Neural progenitor cell (in vitro differentiated cells): ENCODE results near the gene RITA1. TPM values are rescaled to one million over a fixed set of nuclear protein-coding genes. Genes with fewer than 3 reads are reported as not detected.

Experiments used
- DNase-seq: peaks from one replicate; pipeline ENCODE4 v3.0.0-alpha.2; 2016; ENCODE audit warnings: low spot score
- H2AFZ ChIP-seq: fragments of 200-600 bp; sonication (generic); replicated peaks from 2 replicates; pipeline ENCODE4 v1.6.1; 2016; ENCODE audit warnings: antibody characterized with exemption
- H3F3A ChIP-seq: fragments of 200-600 bp; sonication (generic); 2 replicates; pipeline ENCODE4 v1.6.1; 2016; ENCODE audit warnings: antibody characterized with exemption, low read depth
- H3K27ac ChIP-seq: fragments of 200-600 bp; sonication (generic); 2 replicates; pipeline ENCODE4 v1.5.1; 2016; ENCODE audit warnings: mild to moderate bottlenecking
- H3K27me3 ChIP-seq: fragments of 200-600 bp; sonication (generic); 2 replicates; pipeline ENCODE4 v1.6.1; 2016; ENCODE audit warnings: mild to moderate bottlenecking, moderate library complexity
- H3K36me3 ChIP-seq: fragments of 200-600 bp; sonication (generic); 2 replicates; pipeline ENCODE4 v1.5.1; 2016
- H3K4me1 ChIP-seq: fragments of 200-600 bp; sonication (generic); 2 replicates; pipeline ENCODE4 v1.6.1; 2016; ENCODE audit warnings: mixed run types
- H3K4me2 ChIP-seq: fragments of 200-600 bp; sonication (generic); 2 replicates; pipeline ENCODE4 v1.6.1; 2016
- H3K4me3 ChIP-seq: fragments of 200-600 bp; sonication (generic); 2 replicates; pipeline ENCODE4 v1.5.1; 2016
- H3K79me2 ChIP-seq: fragments of 200-600 bp; sonication (generic); 2 replicates; pipeline ENCODE4 v1.6.1; 2016; ENCODE audit warnings: low read depth
- H3K9ac ChIP-seq: fragments of 200-600 bp; sonication (generic); 2 replicates; pipeline ENCODE4 v1.6.1; 2016
- H3K9me3 ChIP-seq: fragments of 200-600 bp; sonication (generic); 2 replicates; pipeline ENCODE4 v1.5.1; 2016; ENCODE audit warnings: low read depth
- H4K20me1 ChIP-seq: fragments of 200-600 bp; sonication (generic); 2 replicates; pipeline ENCODE4 v1.6.1; 2016; ENCODE audit warnings: low read depth
- H3K27ac Mint-ChIP-seq: 3 replicates; pipeline ENCODE4 v1.8.0; 2021; ENCODE audit warnings: mixed read lengths
- H3K27me3 Mint-ChIP-seq: 2 replicates; pipeline ENCODE4 v1.8.0; 2022; ENCODE audit warnings: low read depth, mild to moderate bottlenecking, inconsistent platforms, moderate library complexity, mixed read lengths; ENCODE audit not compliant: insufficient read depth
- H3K36me3 Mint-ChIP-seq: 3 replicates; pipeline ENCODE4 v1.8.0; 2021; ENCODE audit warnings: mixed read lengths
- H3K4me1 Mint-ChIP-seq: 3 replicates; pipeline ENCODE4 v1.8.0; 2021; ENCODE audit warnings: mixed read lengths
- H3K4me3 Mint-ChIP-seq: 3 replicates; pipeline ENCODE4 v1.8.0; 2021; ENCODE audit warnings: mild to moderate bottlenecking, moderate library complexity, mixed read lengths
- H3K9me3 Mint-ChIP-seq: 3 replicates; pipeline ENCODE4 v1.8.0; 2020; ENCODE audit warnings: mixed read lengths
- EZH2 ChIP-seq: fragments of 200-600 bp; sonication (generic); IDR thresholded peaks from 2 replicates; pipeline ENCODE4 v1.6.1; 2017; ENCODE audit warnings: antibody characterized with exemption, mild to moderate bottlenecking, moderate library complexity
- EZH2phosphoT487 ChIP-seq: fragments of 200-600 bp; sonication (generic); IDR thresholded peaks from 2 replicates; pipeline ENCODE4 v1.6.1; 2017; ENCODE audit warnings: antibody characterized with exemption
- total RNA-seq: library from RNA; depleted of rRNA; stranded (reverse); fragments of >200 nt; gene quantifications from 2 replicates; pipeline ENCODE4 v1.2.3, GENCODE V29; 2015; ENCODE audit warnings: low replicate concordance
- TF ChIP-seq, protein P1 (sequence below): fragments of 200-600 bp; sonication (generic); IDR thresholded peaks from 2 replicates; pipeline ENCODE4 v1.5.1; 2017; ENCODE audit warnings: antibody characterized with exemption, mild to moderate bottlenecking

Gene RITA1
- total RNA-seq, 1 donor from 2014 or later: 13.7 TPM

GRCh38 chr12:113200021-113200797, 14.7 kb downstream of the RITA1 start:
- H3K9me3 Mint-ChIP-seq: no peaks in the 10 kb centered on the region
- H3K27me3 ChIP-seq: no peaks in the 10 kb centered on the region
- H3K4me2 ChIP-seq: no peak overlapping the region
- no peak for DNase-seq
- H3K9me3 ChIP-seq: no peaks in the 10 kb centered on the region
- TF ChIP-seq EZH2phosphoT487: no peak
- no peak for TF ChIP-seq EZH2
- TF ChIP-seq, protein P1, sequence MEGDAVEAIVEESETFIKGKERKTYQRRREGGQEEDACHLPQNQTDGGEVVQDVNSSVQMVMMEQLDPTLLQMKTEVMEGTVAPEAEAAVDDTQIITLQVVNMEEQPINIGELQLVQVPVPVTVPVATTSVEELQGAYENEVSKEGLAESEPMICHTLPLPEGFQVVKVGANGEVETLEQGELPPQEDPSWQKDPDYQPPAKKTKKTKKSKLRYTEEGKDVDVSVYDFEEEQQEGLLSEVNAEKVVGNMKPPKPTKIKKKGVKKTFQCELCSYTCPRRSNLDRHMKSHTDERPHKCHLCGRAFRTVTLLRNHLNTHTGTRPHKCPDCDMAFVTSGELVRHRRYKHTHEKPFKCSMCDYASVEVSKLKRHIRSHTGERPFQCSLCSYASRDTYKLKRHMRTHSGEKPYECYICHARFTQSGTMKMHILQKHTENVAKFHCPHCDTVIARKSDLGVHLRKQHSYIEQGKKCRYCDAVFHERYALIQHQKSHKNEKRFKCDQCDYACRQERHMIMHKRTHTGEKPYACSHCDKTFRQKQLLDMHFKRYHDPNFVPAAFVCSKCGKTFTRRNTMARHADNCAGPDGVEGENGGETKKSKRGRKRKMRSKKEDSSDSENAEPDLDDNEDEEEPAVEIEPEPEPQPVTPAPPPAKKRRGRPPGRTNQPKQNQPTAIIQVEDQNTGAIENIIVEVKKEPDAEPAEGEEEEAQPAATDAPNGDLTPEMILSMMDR: no peak
- no peaks in the 10 kb centered on the region for H3K79me2 ChIP-seq
- no peaks in the 10 kb centered on the region for H3K36me3 ChIP-seq
- no peak overlapping the region for H3K27ac Mint-ChIP-seq
- no peaks in the 10 kb centered on the region for H3F3A ChIP-seq
- no peak overlapping the region for H3K4me3 Mint-ChIP-seq
- H2AFZ ChIP-seq: no peak overlapping the region
- H3K27me3 Mint-ChIP-seq: peaks cover 10% of the 10 kb centered on the region
- peaks cover 12% of the 10 kb centered on the region for H3K4me1 Mint-ChIP-seq
- no peak overlapping the region for H3K4me3 ChIP-seq
- peaks cover 2% of the 10 kb centered on the region for H3K4me1 ChIP-seq
- H3K9ac ChIP-seq: no peak overlapping the region
- H4K20me1 ChIP-seq: no peaks in the 10 kb centered on the region
- H3K36me3 Mint-ChIP-seq: no peaks in the 10 kb centered on the region
- H3K27ac ChIP-seq: no peak overlapping the region

DNA sequence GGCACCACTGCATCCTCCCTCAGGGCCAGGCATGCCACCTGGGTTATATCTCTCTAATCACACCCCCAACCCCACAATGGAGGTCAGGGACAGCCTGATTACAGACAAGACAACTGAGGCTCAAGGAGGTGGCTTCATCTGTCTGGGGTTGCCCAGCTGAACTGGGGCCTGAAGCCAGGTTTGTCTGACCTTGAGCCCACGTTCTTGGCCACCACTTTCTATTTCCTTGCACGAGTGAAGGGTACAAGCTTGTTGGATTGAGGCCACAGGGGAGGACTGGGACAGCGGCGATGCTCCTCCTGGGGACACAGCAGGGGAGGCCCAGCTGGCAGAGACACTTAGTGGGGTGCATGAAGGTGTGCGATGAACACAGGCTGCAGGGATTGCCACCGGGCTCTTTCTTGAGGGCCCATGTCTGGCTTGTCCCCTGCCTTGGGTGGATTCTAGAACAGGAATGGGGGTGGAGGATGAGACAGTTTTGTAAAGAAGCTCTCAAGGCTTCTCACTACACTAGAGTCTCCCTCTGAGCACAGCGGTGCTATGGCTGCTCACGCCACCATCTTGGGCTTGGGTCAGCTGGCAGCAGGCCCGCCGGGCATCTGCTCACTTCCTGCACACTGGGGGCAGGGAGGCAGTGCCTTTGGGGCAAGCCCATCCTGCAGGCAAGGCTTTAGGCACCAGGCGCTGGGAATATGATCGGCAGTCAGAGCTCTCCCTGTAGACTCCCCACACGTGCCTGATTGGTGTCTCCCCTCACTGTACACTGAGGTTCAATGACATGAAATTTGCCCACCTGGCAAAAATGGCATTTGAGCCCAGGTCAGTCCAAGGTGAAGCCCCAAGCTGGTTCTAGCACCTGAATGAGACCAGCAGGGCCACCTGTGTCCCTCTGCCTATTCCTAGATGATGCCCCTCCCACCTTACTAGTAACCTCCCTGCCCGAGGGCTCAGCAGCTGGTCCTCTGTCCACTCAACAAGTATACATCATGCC, 16.0 kb downstream of the RITA1 start:
- TF ChIP-seq, protein P1: no peak
- TF ChIP-seq EZH2 (no peak), EZH2phosphoT487 (no peak)
- no peaks in the 10 kb centered on the region for H4K20me1 ChIP-seq
- H3K9ac ChIP-seq: no peak overlapping the region
- H2AFZ ChIP-seq: no peak overlapping the region
- no peak for DNase-seq
- H3K36me3 ChIP-seq: no peaks in the 10 kb centered on the region
- no peak overlapping the region for H3K4me2 ChIP-seq
- no peaks in the 10 kb centered on the region for H3K4me1 ChIP-seq
- H3K27me3 Mint-ChIP-seq: peaks cover 10% of the 10 kb centered on the region
- H3K27ac Mint-ChIP-seq: peak overlapping the region; percentile 65
- H3K9me3 ChIP-seq: no peaks in the 10 kb centered on the region
- H3K4me3 ChIP-seq: no peak overlapping the region
- H3K36me3 Mint-ChIP-seq: no peaks in the 10 kb centered on the region
- H3K4me1 Mint-ChIP-seq: peaks cover 9% of the 10 kb centered on the region
- no peak overlapping the region for H3K27ac ChIP-seq
- peaks cover 3% of the 10 kb centered on the region for H3K9me3 Mint-ChIP-seq
- H3F3A ChIP-seq: no peaks in the 10 kb centered on the region
- H3K27me3 ChIP-seq: no peaks in the 10 kb centered on the region
- H3K79me2 ChIP-seq: no peaks in the 10 kb centered on the region
- H3K4me3 Mint-ChIP-seq: no peak overlapping the region

DNA sequence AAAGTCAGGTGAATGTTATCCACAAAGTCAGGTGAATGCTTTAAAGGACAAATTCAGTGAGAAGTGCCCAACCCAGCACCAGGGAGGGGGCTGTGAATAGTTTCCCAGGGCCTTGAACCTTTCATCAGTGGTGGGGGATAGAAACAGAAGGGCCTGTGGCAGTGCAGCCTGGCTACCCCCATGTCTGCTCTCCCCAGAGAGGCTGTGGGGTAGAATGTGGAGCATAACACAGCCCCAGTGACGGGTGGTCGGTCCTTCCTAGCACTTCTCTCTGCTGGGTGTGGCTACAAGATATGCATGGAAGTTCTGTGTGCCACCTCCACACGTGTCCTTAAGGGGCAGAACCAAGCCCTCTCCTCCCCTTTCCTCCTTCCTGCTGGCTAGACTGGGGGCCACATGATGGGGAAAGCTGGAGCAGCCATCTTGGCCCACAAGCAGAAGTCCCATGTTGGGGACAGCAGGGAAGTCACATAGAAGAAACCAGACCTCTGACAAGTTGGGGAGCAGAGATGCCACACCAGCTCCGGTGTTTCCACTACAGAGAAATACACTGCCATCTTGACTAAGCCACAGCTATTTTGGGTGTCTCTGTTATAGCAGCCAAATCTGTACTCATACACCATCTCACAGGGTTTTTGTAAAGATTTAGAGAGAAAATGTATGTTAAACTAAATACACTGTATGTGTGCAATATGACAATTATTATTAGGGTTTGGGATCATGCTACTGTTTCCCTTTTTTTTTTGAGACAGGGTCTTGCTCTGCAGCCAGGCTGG, 17.0 kb downstream of the RITA1 start:
- H4K20me1 ChIP-seq: no peaks in the 10 kb centered on the region
- no peak overlapping the region for H3K4me3 ChIP-seq
- no peaks in the 10 kb centered on the region for H3K27me3 ChIP-seq
- Mint-ChIP-seq H3K4me3 (no peak overlapping the region), H3K36me3 (no peaks in the 10 kb centered on the region), H3K27ac (no peak overlapping the region), H3K4me1 (peaks cover 8% of the 10 kb centered on the region), H3K27me3 (peaks cover 11% of the 10 kb centered on the region), H3K9me3 (peaks cover 3% of the 10 kb centered on the region)
- no peak for TF ChIP-seq EZH2phosphoT487
- TF ChIP-seq, protein P1: no peak
- no peak for TF ChIP-seq EZH2
- no peak overlapping the region for H2AFZ ChIP-seq
- no peaks in the 10 kb centered on the region for H3K79me2 ChIP-seq
- H3K36me3 ChIP-seq: no peaks in the 10 kb centered on the region
- no peak overlapping the region for H3K9ac ChIP-seq
- H3F3A ChIP-seq: no peaks in the 10 kb centered on the region
- no peaks in the 10 kb centered on the region for H3K9me3 ChIP-seq
- no peak for DNase-seq
- no peak overlapping the region for H3K27ac ChIP-seq
- no peak overlapping the region for H3K4me2 ChIP-seq
- H3K4me1 ChIP-seq: no peaks in the 10 kb centered on the region
